Measurements from ENCODE around the gene SORCS1. TPM values are rescaled to one million over a fixed set of nuclear protein-coding genes. Genes with fewer than 3 reads are reported as not detected.

The SORCS1 gene
- total RNA-seq, 4 donors from 2014 or later = 7.1 to 16.7 (median 10.7) TPM

- no peaks in the 10 kb centered on the region for H3K4me1 ChIP-seq
- H3K4me3 ChIP-seq = no peak overlapping the region
- H3K36me3 ChIP-seq = no peaks in the 10 kb centered on the region
- no peak for TF ChIP-seq EP300 (IDR thresholded peaks at IDR 0.05)
- TF ChIP-seq, protein P1, sequence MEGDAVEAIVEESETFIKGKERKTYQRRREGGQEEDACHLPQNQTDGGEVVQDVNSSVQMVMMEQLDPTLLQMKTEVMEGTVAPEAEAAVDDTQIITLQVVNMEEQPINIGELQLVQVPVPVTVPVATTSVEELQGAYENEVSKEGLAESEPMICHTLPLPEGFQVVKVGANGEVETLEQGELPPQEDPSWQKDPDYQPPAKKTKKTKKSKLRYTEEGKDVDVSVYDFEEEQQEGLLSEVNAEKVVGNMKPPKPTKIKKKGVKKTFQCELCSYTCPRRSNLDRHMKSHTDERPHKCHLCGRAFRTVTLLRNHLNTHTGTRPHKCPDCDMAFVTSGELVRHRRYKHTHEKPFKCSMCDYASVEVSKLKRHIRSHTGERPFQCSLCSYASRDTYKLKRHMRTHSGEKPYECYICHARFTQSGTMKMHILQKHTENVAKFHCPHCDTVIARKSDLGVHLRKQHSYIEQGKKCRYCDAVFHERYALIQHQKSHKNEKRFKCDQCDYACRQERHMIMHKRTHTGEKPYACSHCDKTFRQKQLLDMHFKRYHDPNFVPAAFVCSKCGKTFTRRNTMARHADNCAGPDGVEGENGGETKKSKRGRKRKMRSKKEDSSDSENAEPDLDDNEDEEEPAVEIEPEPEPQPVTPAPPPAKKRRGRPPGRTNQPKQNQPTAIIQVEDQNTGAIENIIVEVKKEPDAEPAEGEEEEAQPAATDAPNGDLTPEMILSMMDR (IDR thresholded peaks at IDR 0.05) = no peak
- TF ChIP-seq POLR2A (IDR thresholded peaks at IDR 0.05; ENCODE audit: low read depth) = no peak
- no peak for TF ChIP-seq POLR2AphosphoS5 (IDR thresholded peaks at IDR 0.05)
- 70% methylated on average over 3 of the region's 3 CpGs for WGBS
- H3K27ac ChIP-seq (replicated peaks in 1 of 4) = no peak overlapping the region
- intact Hi-C loops (cut with DNase I) = no loop called here
- no peaks in the 10 kb centered on the region for H3K9me3 ChIP-seq
- DNase-seq (ENCODE audit: extremely low spot score) = no peak
- no peaks in the 10 kb centered on the region for H3K27me3 ChIP-seq
Measured at GRCh38 chr10:106780632-106781031, 383.9 kb downstream of the SORCS1 start.

DNA sequence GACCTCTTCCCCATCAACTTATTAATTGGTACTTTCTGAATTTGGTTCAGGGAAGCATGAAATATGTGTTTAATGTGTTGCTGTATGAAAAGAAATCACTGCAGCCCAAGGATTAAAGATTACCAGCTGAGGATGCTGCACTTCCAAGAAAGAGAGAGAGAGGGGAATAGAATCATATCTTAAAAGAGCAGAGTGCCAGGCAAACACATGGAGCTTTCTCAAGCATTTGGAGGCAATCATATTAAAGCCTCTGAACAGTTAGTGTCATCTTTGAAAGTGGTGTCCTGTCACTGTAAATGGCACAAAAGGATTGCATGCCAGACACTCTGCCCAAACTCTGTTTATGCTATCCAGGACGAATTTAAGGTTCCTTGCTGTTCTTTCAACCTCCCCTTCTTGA lies 386.7 kb downstream of the SORCS1 start:
- Histone ChIP-seq H3K4me3 (no peak overlapping the region), H3K27me3 (peaks cover 0 to 2% (median 0%) of the 10 kb centered on the region in 4 donors), H3K36me3 (no peaks in the 10 kb centered on the region), H3K27ac (replicated peaks in 1 of 4) (no peak overlapping the region), H3K4me1 (no peaks in the 10 kb centered on the region), H3K9me3 (no peaks in the 10 kb centered on the region)
- TF ChIP-seq, protein P1 (IDR thresholded peaks at IDR 0.05) = no peak
- no peak for TF ChIP-seq POLR2A (IDR thresholded peaks at IDR 0.05; ENCODE audit: low read depth)
- TF ChIP-seq POLR2AphosphoS5 (IDR thresholded peaks at IDR 0.05) = no peak
- TF ChIP-seq EP300 (IDR thresholded peaks at IDR 0.05) = no peak
- WGBS = 36% methylated on average over 1 of the region's 1 CpG
- intact Hi-C loops (cut with DNase I) = no loop called here
- DNase-seq (ENCODE audit: extremely low spot score) = no peak

GRCh38 chr10:106775127-106775526 lies 389.4 kb downstream of the SORCS1 start:
- DNase-seq (ENCODE audit: extremely low spot score) = no peak
- 30% methylated on average over 4 of the region's 4 CpGs for WGBS
- intact Hi-C loops (cut with DNase I) = no loop called here
- TF ChIP-seq, protein P1 (IDR thresholded peaks at IDR 0.05) = no peak
- TF ChIP-seq EP300 (IDR thresholded peaks at IDR 0.05) = no peak
- no peak for TF ChIP-seq POLR2AphosphoS5 (IDR thresholded peaks at IDR 0.05)
- no peak for TF ChIP-seq POLR2A (IDR thresholded peaks at IDR 0.05; ENCODE audit: low read depth)
- Histone ChIP-seq H3K36me3 (no peaks in the 10 kb centered on the region), H3K4me1 (no peaks in the 10 kb centered on the region), H3K9me3 (no peaks in the 10 kb centered on the region), H3K27me3 (peaks cover 0 to 2% (median 0%) of the 10 kb centered on the region in 4 donors), H3K27ac (replicated peaks in 1 of 4) (no peak overlapping the region), H3K4me3 (no peak overlapping the region)

GRCh38 chr10:106772957-106773356 lies 391.5 kb downstream of the SORCS1 start:
- no peak overlapping the region for H3K4me3 ChIP-seq
- intact Hi-C loops (cut with DNase I) = no loop called here
- 88% methylated on average over 2 of the region's 2 CpGs for WGBS

More at GRCh38 chr10:106772957-106773356, 391.5 kb downstream of the SORCS1 start:
- no peak for DNase-seq (ENCODE audit: extremely low spot score)
- Histone ChIP-seq H3K9me3 (no peaks in the 10 kb centered on the region), H3K4me1 (no peaks in the 10 kb centered on the region), H3K36me3 (no peaks in the 10 kb centered on the region), H3K27me3 (peaks cover 0 to 2% (median 0%) of the 10 kb centered on the region in 4 donors), H3K27ac (replicated peaks in 1 of 4) (no peak overlapping the region)
- TF ChIP-seq, protein P1 (IDR thresholded peaks at IDR 0.05) = no peak
- TF ChIP-seq POLR2A (IDR thresholded peaks at IDR 0.05; ENCODE audit: low read depth) (no peak), EP300 (IDR thresholded peaks at IDR 0.05) (no peak), POLR2AphosphoS5 (IDR thresholded peaks at IDR 0.05) (no peak)

All from esophagus muscularis mucosa (tissue), 4 donors.